GM12878 (cell line): ENCODE data around the gene THAP11. TPM values are rescaled to one million over a fixed set of nuclear protein-coding genes. Genes with fewer than 3 reads are reported as not detected.

ENCODE experiments used
- BCLAF1 ChIP-seq: fragments of 450-650 bp; IDR thresholded peaks from 2 replicates; pipeline ENCODE4 v1.6.1; 2017; ENCODE audit warnings: antibody characterized with exemption, mild to moderate bottlenecking, moderate library complexity
- CBFB ChIP-seq: IDR thresholded peaks from 2 replicates; pipeline ENCODE4 v1.6.1; 2016; ENCODE audit warnings: antibody characterized with exemption, low read depth
- CEBPB ChIP-seq, 2 experiments: fragments of 150-350 bp in 1 of 2; IDR thresholded peaks; 2 replicates each; pipeline ENCODE4 v1.6.1; 2012 to 2014; ENCODE audit warnings: low read depth in 2 of 2, low read length in 2 of 2, borderline replicate concordance in 1 of 2, inconsistent platforms in 1 of 2
- CHD1 ChIP-seq: IDR thresholded peaks from 2 replicates; pipeline ENCODE4 v1.6.1; 2012; ENCODE audit warnings: low read depth, low read length, improper control_type of control experiment
- CUX1 ChIP-seq: IDR thresholded peaks from 2 replicates; pipeline ENCODE4 v1.6.1; 2012; ENCODE audit warnings: improper control_type of control experiment, low read depth, low read length; ENCODE audit not compliant: insufficient replicate concordance
- E4F1 ChIP-seq: fragments of 450-650 bp; IDR thresholded peaks from 2 replicates; pipeline ENCODE4 v1.6.1; 2018; ENCODE audit warnings: borderline replicate concordance, mild to moderate bottlenecking; ENCODE audit not compliant: partially characterized antibody
- GATAD2B ChIP-seq: fragments of 450-650 bp; conservative IDR thresholded peaks from 2 replicates; pipeline ENCODE4 v1.6.1; 2017; ENCODE audit warnings: low read depth, mild to moderate bottlenecking, moderate library complexity
- KAT2A ChIP-seq: conservative IDR thresholded peaks from 2 replicates; pipeline ENCODE4 v1.6.1; 2011; ENCODE audit warnings: low read depth, low read length; ENCODE audit not compliant: control insufficient read depth
- MYB ChIP-seq: fragments of 150-350 bp; IDR thresholded peaks from 2 replicates; pipeline ENCODE4 v1.6.1; 2014; ENCODE audit warnings: mild to moderate bottlenecking, low read depth, low read length, borderline replicate concordance
- NFIC ChIP-seq: IDR thresholded peaks from 2 replicates; pipeline ENCODE4 v1.6.1; 2012; ENCODE audit warnings: low read depth, mild to moderate bottlenecking, inconsistent platforms, low read length, moderate library complexity
- NFYB ChIP-seq: IDR thresholded peaks from 2 replicates; pipeline ENCODE4 v1.6.1; 2011; ENCODE audit warnings: low read depth, mild to moderate bottlenecking, low read length, improper control_type of control experiment, moderate library complexity; ENCODE audit not compliant: insufficient read depth
- NRF1 ChIP-seq: conservative IDR thresholded peaks from 2 replicates; pipeline ENCODE4 v1.6.1; 2011; ENCODE audit warnings: mild to moderate bottlenecking, low read depth, low read length, improper control_type of control experiment
- RELB ChIP-seq: fragments of 450-650 bp; IDR thresholded peaks from 2 replicates; pipeline ENCODE4 v1.6.1; 2017; ENCODE audit warnings: low read depth, mild to moderate bottlenecking, moderate library complexity
- SMAD5 ChIP-seq: IDR thresholded peaks from 2 replicates; pipeline ENCODE4 v1.6.1; 2016; ENCODE audit warnings: antibody characterized with exemption, low read depth
- TCF12 ChIP-seq: IDR thresholded peaks from 2 replicates; pipeline ENCODE4 v1.6.1; 2011; ENCODE audit warnings: low read depth, mild to moderate bottlenecking, low read length
- ZNF24 ChIP-seq: fragments of 450-650 bp; IDR thresholded peaks from 2 replicates; pipeline ENCODE4 v1.6.1; 2017; ENCODE audit warnings: antibody characterized with exemption, mild to moderate bottlenecking
- ZZZ3 ChIP-seq: IDR thresholded peaks from 2 replicates; pipeline ENCODE4 v1.6.1; 2011; ENCODE audit warnings: low read depth; ENCODE audit not compliant: control insufficient read depth, insufficient read length
- polyA plus RNA-seq, 11 experiments: library from polyadenylated mRNA; depleted of rRNA in 4 of 11; unstranded in 6 of 11; stranded (reverse) in 5 of 11; fragments of >200 nt; fragmentation: Nextera tagmentation in 4 of 11; fragmentation: Illumina TruSeq in 1 of 11; extraction: Ambion mirVana in 4 of 11; extraction: Trizol in 1 of 11; gene quantifications; 1 replicate in 1 of 11; 2 replicates in 10 of 11; pipeline versions ENCODE4 v1.2.1 to v1.2.3, GENCODE V29; 2011 to 2016; ENCODE audit warnings: inconsistent platforms in 2 of 11, missing spikeins in 2 of 11, low read depth in 1 of 11
- total RNA-seq, 4 experiments: library from RNA; depleted of rRNA in 3 of 4; stranded (reverse); fragments of >200 nt in 3 of 4; fragmentation: Illumina TruSeq in 1 of 4; extraction: Trizol in 1 of 4; gene quantifications; 2 replicates each; pipeline versions ENCODE4 v1.2.1 to v1.2.3, GENCODE V29; 2013 to 2021

The THAP11 gene
- total and polyA plus RNA-seq, 10 of the 15 experiments (the other 5 are each of a cell fraction or from before 2014, with no cell fraction given), result 2.5 to 36.7 (median 21.4) TPM

- TF ChIP-seq MYB, result peak; percentile 15; the same call in 1 of the 2 replicates
- TF ChIP-seq BCLAF1, result no peak
- no peak for TF ChIP-seq ZNF24
- TF ChIP-seq KAT2A, result no peak
- peak; percentile 77 for TF ChIP-seq GATAD2B
- TF ChIP-seq RELB, result peak; percentile 80
- TF ChIP-seq CEBPB (IDR thresholded peaks at IDR 0.05; ENCODE audit: borderline replicate concordance in 1 of 2, low read depth in 2 of 2, low read length in 2 of 2), result no peak
- TF ChIP-seq TCF12, result peak; percentile 37; the same call in 1 of the 2 replicates
- TF ChIP-seq CBFB, result peak; percentile 74
- TF ChIP-seq SMAD5, result no peak; the same call in 1 of the 2 replicates
- no peak for TF ChIP-seq ZZZ3
- peak; percentile 73 for TF ChIP-seq E4F1
- TF ChIP-seq CUX1, result no peak
- TF ChIP-seq CHD1, result no peak
- TF ChIP-seq NFYB, result 0 out of 2 replicates have a peak, but pooled peaks have one; percentile 7
- TF ChIP-seq NRF1, result no peak
- TF ChIP-seq NFIC, result no peak
Observed at GRCh38 chr16:67846320-67847063, 4.4 kb downstream of the THAP11 start, which contains the start of gene NUTF2 (continued).
